NT2/D1 (cell line): ENCODE data around the gene LRIT1.

Experiments used
- SUZ12 ChIP-seq: IDR thresholded peaks from 2 replicates; pipeline ENCODE4 v1.6.1; 2011; ENCODE audit not compliant: insufficient read length, insufficient read depth; ENCODE audit errors: extremely low read depth
- YY1 ChIP-seq: IDR thresholded peaks from 2 replicates; pipeline ENCODE4 v1.6.1; 2011; ENCODE audit not compliant: insufficient read length, insufficient read depth
- ZNF274 ChIP-seq: IDR thresholded peaks from 2 replicates; pipeline ENCODE4 v1.6.1; 2011; ENCODE audit warnings: mild to moderate bottlenecking, low read depth, low read length

- TF ChIP-seq ZNF274 (no peak), YY1 (no peak), SUZ12 (no peak)
Measured at GRCh38 chr10:84196941-84197340, 44.4 kb downstream of the LRIT1 start.
